ENCODE results near the gene CLEC4C.

DNA sequence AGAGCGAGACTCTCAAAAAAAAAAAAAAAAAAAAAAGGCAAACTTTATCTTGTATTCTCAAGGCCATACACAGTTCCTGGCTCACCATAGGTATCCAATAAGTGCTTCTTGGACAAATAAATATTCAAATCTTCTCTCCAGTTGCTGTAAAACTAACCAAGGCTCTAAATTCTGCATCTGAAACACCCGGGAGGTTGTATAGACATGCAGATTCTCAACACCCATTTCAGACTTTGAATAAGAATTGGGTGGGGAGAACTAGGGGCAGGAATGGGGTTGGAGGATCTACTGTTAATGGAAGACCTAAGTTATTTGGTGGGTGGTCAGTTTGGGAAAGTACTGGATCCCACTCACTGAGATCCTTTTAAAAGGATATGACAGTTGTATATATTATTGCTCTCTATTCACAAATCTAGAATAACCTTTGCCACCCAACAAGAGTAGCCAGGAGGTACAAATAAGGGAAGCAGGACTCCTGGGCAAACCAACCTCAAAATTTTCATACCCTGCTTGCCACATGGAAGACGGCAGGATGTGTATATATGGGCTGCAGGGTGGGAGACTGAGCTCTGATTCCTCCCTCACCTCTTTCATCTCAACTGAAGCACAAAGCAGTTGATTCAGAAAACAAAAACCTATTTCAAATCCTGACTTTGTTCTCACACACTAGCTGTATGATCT, 52.5 kb downstream of the CLEC4C start:
- TF ChIP-seq POLR2A (IDR thresholded peaks at IDR 0.05; ENCODE audit: low read length) (no peak), GATA1 (IDR thresholded peaks at IDR 0.05; ENCODE audit: low read depth, low read length) (no peak)

Measured in erythroblast (primary cell).